Right cardiac atrium (tissue), 5 donors: Measurements from ENCODE around the gene TTC19. TPM values are rescaled to one million over a fixed set of nuclear protein-coding genes. Genes with fewer than 3 reads are reported as not detected.
"Not testable (repeated sequence)": the region's sequence is repeated elsewhere in the genome, so short reads cannot be mapped to it uniquely, and the experiment has no call there.

ENCODE experiments used
- ATAC-seq, 2 donors: fragments of 200-7000 bp; cut with Tn5 transposase; one replicate each; pipeline versions ENCODE4 v1.8.0 to v1.9.1; 2020; ENCODE audit warnings: moderate library complexity in 2 of 2, mild to moderate bottlenecking in 1 of 2
- DNase-seq, 3 donors: peaks; one replicate each; pipeline ENCODE4 v3.0.0-alpha.2; 2020
- H3K27ac ChIP-seq: one replicate; pipeline ENCODE4 v1.5.1; 2013; ENCODE audit warnings: mild to moderate bottlenecking, low read length, control low read depth, moderate library complexity
- H3K27me3 ChIP-seq: one replicate; pipeline ENCODE4 v1.6.1; 2013; ENCODE audit not compliant: control insufficient read depth, insufficient read depth
- H3K4me1 ChIP-seq: one replicate; pipeline ENCODE4 v1.6.1; 2013; ENCODE audit warnings: low read length; ENCODE audit not compliant: control insufficient read depth, insufficient read depth
- H3K4me3 ChIP-seq: one replicate; pipeline ENCODE4 v1.5.1; 2013; ENCODE audit warnings: low read length, control low read depth
- H3K9me3 ChIP-seq: one replicate; pipeline ENCODE4 v1.6.1; 2013; ENCODE audit warnings: low read length; ENCODE audit not compliant: control insufficient read depth
- WGBS: extraction: QIAGEN DNeasy Blood & Tissue Kit; methylation state at CpG from one replicate; pipeline ENCODE4 v1.1.7; 2013; 5-methylcytosine and 5-hydroxymethylcytosine counted together
- intact Hi-C, 4 donors: fragments of 100-400 bp; cut with DNase I; formaldehyde crosslinking; loops; one replicate each; pipeline versions ENCODE4 v1.11.0 to v1.14.0; 2022 to 2023
- polyA plus RNA-seq: library from polyadenylated mRNA; stranded (reverse); fragments of 200-250 nt; gene quantifications from one replicate; pipeline ENCODE4 v1.2.3, GENCODE V29; 2013
- total RNA-seq, 4 donors: library from RNA; stranded (reverse); fragmentation: NEBNext Ultra II Directional; extraction: Animal tissue kit (Norgen Biotek cat#: 25700); gene quantifications; one replicate each; pipeline ENCODE4 v1.2.1, GENCODE V29; 2021
- donor health status: healthy with polysubstance abuse.
- donor health status: DM: no; HTN: yes; CAD: no.
- donor health status: DM: no; HTN: no; CAD: no.
- donor health status: DM: no; HTN: yes; CAD: no; lungs with severe emphysema.
- donor health status: DM: yes; HTN: yes; CAD: no.

TTC19 gene
- total and polyA plus RNA-seq, 5 donors: 17.1 to 31.8 (median 26.2) TPM

DNA sequence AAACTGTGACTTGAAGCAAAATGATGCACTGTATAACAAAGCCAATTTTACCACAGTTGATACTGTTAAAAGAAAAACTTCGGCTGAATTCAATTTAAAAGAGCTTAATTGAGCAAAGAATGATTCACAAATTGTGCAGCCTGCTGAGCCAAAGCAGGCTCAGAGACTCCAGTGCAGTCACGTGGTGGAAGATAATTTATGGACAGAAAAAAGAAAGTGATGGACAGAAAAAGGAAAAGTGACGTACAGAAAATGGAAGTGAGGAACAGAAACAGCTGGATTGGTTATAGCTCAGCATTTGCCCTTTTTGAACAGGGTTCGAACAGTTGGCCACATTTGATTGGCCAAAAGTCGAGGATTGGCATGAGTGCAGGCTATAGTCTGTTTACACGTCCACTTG is 25.8 kb upstream of the TTC19 start:
- Histone ChIP-seq H3K27me3 (no peaks in the 10 kb centered on the region), H3K27ac (no peak overlapping the region), H3K4me1 (no peaks in the 10 kb centered on the region)

DNA sequence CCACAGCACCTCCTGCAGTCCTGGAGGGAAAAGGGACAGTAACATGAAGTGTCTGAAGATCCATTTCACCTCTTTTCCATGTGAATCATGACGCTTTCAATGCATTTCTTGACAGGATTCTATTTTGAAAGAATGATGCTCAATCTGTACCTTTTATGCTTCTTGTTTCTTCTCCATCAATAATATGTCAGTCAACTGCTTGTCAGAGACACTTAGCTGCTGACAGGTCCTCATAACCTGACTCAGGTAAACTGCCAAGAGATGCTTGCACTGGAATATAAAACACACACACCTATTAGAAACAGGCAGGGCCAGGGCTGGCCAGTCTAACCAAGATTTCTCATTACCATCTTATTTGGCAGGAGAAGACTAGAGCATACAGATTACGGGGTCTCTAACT is 21.7 kb upstream of the TTC19 start:
- H3K4me3 ChIP-seq: no peak overlapping the region
- no peaks in the 10 kb centered on the region for H3K9me3 ChIP-seq
- no peaks in the 10 kb centered on the region for H3K4me1 ChIP-seq
- H3K27me3 ChIP-seq: no peaks in the 10 kb centered on the region
- no peak for DNase-seq
- H3K27ac ChIP-seq: no peak overlapping the region
- 98% methylated on average over 2 of the region's 2 CpGs for WGBS
- intact Hi-C loops: no loop called here
- no peak for ATAC-seq

More for the DNA sequence above, 25.8 kb upstream of the TTC19 start:
- intact Hi-C loops: no loop called here
- ATAC-seq: no peak
- no peak for DNase-seq
- 82% methylated on average over 6 of the region's 6 CpGs for WGBS
- no peak overlapping the region for H3K4me3 ChIP-seq
- no peaks in the 10 kb centered on the region for H3K9me3 ChIP-seq

DNA sequence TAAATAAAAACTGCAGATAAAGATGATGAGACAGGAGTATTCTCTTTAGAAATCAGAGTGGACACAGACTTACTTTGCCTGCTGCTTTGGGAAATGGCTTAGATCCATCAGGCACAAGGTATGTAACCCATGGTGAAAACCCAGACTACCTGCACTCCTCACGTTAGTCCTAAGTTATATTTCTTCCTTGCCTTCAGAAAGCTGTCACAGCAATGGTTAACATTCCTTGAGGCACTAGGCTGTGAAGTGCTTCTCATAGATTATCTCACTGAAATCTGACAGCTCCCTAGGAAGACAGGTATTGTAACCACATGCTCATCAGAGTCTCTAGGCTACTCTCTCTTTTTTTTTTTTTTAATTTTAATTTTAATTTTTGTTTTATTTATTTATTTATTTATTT is 21.0 kb upstream of the TTC19 start:
- DNase-seq: no peak

DNA sequence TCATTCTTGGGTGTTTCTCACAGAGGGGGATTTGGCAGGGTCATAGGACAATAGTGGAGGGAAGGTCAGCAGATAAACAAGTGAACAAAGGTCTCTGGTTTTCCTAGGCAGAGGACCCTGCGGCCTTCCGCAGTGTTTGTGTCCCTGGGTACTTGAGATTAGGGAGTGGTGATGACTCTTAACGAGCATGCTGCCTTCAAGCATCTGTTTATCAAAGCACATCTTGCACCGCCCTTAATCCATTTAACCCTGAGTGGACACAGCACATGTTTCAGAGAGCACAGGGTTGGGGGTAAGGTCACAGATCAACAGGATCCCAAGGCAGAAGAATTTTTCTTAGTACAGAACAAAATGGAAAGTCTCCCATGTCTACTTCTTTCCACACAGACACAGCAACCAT is 20.6 kb upstream of the TTC19 start:
- WGBS: 63% methylated on average over 2 of the region's 4 CpGs
- H3K27me3 ChIP-seq, H3K4me1 ChIP-seq, H3K4me3 ChIP-seq, H3K27ac ChIP-seq, DNase-seq, intact Hi-C loops, H3K9me3 ChIP-seq, ATAC-seq: not testable (repeated sequence)

More for the DNA sequence above, 21.0 kb upstream of the TTC19 start:
- Histone ChIP-seq H3K4me1 (no peaks in the 10 kb centered on the region), H3K27ac (no peak overlapping the region), H3K4me3 (no peak overlapping the region), H3K27me3 (no peaks in the 10 kb centered on the region), H3K9me3 (no peaks in the 10 kb centered on the region)
- intact Hi-C loops: no loop called here
- ATAC-seq: no peak
- whole genome bisulfite sequencing: 86% methylated on average over 1 of the region's 1 CpG

DNA sequence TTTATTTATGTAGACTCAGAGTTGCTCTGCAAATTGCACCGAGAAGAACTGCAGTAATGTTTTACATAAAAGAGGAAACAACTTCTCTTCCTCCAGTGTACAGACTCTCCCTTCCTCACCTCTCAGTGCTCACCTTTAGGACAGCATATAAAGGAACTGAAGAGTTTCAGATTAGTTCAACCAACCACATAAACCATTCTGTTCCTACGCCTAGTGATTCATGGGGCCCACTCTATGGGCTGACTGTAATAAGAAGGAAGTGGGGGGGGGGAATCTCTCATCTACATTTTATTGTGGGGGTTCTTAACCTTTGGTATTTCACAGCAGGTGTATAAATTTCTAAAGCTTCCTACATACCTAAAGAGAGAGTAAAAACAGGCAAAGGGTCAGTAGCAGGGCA is 18.4 kb upstream of the TTC19 start:
- no peak for DNase-seq
- Histone ChIP-seq H3K4me1 (no peaks in the 10 kb centered on the region), H3K9me3 (no peaks in the 10 kb centered on the region), H3K27me3 (no peaks in the 10 kb centered on the region), H3K4me3 (no peak overlapping the region), H3K27ac (no peak overlapping the region)
- intact Hi-C loops: no loop called here
- 65% methylated on average over 2 of the region's 2 CpGs for WGBS
- ATAC-seq: no peak

DNA sequence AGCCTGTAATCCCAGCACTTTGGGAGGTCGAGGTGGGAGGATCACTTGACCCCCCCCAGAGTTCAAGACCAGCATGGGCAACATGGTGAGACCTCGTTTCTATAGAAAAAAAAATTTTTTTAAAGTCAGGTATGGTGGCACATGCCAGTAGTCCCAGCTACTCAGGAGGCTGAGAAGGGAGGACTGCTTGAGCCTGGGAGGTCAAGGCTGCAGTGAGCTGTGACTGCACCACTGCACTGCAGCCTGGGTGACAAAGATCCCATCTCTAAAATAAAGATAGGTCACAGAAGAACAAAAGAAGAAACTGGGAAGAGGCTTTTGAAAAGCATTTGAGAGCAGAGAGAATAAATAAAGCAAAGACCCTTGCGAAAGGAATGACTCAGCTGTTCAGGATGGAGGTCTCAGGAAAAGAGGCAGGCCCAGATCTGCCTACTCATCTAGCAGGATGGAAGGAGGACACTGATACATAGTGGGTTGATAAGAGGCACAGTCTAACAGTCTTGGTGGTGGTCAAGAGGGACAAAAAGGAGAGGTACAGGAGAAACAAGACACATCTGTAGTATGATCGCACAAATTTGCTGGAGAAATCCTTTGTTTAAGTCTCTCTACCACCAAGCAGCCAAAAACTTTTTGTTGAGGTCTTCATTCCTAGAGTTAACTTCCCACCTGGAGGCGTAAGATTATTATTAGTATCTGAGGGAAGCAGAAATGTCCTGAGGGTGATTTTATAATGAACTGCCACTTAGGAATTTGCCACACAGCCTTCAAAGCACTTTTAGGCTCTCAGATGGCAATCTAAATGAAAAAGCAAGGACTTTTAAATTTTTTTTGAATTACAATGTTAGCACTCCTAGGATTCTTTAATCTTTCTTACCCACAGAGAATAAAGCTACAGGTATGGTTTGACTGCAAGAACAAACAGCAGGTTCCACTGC is 17.7 kb upstream of the TTC19 start:
- DNase-seq (no peak), ATAC-seq (no peak)
- Histone ChIP-seq H3K4me1 (no peaks in the 10 kb centered on the region), H3K27ac (no peak overlapping the region), H3K4me3 (no peak overlapping the region), H3K9me3 (no peaks in the 10 kb centered on the region), H3K27me3 (no peaks in the 10 kb centered on the region)
- intact Hi-C loops: no loop called here
- WGBS: 86% methylated on average over 5 of the region's 5 CpGs

DNA sequence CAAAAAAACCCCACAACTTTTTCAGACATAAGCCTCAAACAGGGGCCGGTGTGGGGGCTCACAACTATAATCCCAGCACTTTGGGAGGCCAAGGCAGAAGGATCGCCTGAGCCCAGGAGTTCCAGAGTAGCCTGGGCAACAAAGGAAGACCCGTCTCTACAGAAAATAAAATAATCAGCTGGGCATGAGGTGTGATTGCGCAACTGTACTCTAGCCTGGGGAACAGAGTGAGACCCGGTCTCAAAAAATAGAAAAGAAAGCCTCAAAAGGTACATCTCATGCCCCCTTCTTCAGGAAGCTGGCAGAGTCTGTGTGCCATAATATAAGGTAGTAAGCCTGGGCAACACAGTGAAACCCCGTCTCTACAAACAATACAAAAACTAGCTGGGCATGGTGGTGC is 3.3 kb upstream of the TTC19 start:
- 85% methylated on average over 6 of the region's 6 CpGs for WGBS
- H3K4me3 ChIP-seq: no peak overlapping the region
- H3K4me1 ChIP-seq: no peaks in the 10 kb centered on the region
- no peaks in the 10 kb centered on the region for H3K9me3 ChIP-seq
- DNase-seq (no peak), ATAC-seq (no peak)
- intact Hi-C loops: loop anchor here in 2 of 4 donors (5.0 to 10.0 kb wide), 2 partner anchors 52 to 169 kb away; partner anchors contain the start of gene ADORA2B (in 2 of the 2)
- H3K27ac ChIP-seq: no peak overlapping the region
- H3K27me3 ChIP-seq: no peaks in the 10 kb centered on the region

DNA sequence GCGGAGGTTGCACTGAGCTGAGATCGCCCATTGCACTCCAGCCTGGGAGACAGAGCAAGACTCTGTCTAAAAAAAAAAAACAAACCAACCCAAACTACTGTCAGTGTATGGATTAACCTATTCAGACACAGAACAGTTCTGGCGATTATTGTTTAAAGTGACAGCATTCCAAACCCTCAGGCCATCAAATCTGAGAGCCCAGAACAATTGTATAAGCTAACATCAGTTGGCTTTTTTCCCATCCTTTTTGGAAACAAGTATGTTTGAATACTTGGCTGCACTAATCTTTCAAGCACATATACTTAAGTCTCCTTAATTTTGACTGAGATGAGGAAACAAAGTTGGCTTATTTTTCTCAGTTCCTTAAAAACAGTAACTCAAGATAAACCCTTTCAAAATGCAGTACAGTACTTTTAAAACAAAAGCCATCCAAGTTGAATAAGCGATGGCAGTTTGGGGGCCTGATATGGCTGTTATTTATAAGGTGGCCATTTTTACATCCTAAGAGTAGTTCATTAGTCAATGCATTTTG is 1.5 kb upstream of the TTC19 start:
- no peaks in the 10 kb centered on the region for H3K4me1 ChIP-seq
- DNase-seq (no peak), ATAC-seq (no peak)
- no peaks in the 10 kb centered on the region for H3K9me3 ChIP-seq
- WGBS: 77% methylated on average over 4 of the region's 4 CpGs
- no peak overlapping the region for H3K4me3 ChIP-seq
- H3K27ac ChIP-seq: no peak overlapping the region
- H3K27me3 ChIP-seq: no peaks in the 10 kb centered on the region
- intact Hi-C loops: loop anchor here in 2 of 4 donors (5.0 to 10.0 kb wide), 2 partner anchors 53 to 171 kb away; partner anchors contain the start of gene ADORA2B (in 2 of the 2)

DNA sequence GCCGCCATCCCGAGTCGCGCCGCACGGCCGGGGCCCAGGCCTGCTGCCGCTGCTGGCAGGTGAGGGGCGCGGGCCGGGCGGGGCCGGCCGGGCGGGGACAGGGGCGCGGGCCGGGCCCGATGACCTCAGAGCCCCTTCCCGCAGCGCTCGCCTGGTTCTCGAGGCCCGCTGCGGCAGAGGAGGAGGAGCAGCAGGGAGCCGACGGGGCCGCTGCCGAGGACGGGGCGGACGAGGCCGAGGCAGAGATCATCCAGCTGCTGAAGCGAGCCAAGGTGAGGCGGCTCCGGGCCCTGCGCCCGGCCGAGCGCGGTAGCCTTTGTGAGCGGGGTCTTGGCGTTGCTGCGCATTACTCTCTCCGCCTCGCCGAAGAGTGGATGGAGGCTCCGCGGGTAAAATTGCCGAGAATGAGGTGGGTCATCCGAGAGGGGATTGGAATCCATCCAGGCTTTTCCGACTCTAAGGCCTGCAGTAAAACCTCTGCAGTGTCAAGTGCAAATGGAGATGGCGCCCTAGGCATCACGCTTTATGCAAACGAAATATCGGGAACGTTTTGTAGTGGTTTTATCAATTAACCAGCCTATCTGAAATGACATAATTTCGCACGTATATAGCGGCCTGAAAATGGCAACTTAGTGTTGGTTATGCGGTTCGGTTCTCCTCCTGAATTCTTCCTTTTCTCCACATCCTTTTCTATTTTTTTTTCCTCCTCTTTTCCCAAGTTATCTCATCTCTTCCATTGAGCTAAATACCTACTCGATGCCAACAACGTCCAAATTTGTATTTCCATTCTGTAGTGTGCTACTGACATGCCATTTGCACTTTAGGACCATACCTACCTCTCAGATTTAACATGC is 577 bp downstream of the TTC19 start:
- DNase-seq: peak in 2 of 3 donors; percentile 75 to 76
- peak overlapping the region; percentile 82 for H3K27ac ChIP-seq
- intact Hi-C loops: loop anchor here in 2 of 4 donors (5.0 to 10.0 kb wide), 2 partner anchors 55 to 173 kb away; partner anchors contain the start of gene ADORA2B (in 2 of the 2)
- WGBS: 1% methylated on average over 64 of the region's 64 CpGs
- H3K27me3 ChIP-seq: no peaks in the 10 kb centered on the region
- no peaks in the 10 kb centered on the region for H3K4me1 ChIP-seq
- ATAC-seq: no peak
- H3K4me3 ChIP-seq: peak overlapping the region; percentile 82
- no peaks in the 10 kb centered on the region for H3K9me3 ChIP-seq

DNA sequence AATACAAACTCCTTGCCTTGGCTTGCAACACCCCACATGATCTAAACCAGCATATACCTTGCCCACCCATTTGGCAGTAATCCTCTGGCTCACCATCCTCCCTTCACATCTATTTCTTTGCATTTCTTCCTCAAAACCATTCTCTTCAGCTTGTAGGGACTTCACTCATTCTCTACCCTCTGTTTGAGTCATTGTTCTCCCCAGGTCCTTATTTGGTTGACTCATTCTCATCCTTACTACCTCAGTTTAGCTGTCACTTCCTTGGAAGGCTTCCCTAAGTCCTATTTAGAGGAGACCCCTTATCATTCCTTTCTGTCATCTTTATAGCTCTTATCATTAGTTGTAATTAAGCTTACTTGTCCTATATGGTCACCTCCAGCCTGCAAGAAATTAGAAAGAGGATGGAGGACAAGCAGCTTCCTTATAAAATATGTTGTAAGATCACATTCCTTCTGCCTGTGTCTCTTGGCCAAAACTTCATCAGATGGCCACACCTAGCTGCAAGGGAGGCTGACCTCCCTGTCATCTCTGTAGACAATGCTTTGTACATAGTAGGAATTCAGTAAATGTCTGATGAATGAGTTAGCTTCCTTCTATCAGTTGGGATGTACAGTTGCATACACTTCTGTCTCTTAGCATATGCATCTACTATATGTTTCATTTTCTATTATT is 1.7 kb downstream of the TTC19 start:
- no peak overlapping the region for H3K27ac ChIP-seq
- no peaks in the 10 kb centered on the region for H3K9me3 ChIP-seq
- no peak overlapping the region for H3K4me3 ChIP-seq
- H3K27me3 ChIP-seq: no peaks in the 10 kb centered on the region
- no peaks in the 10 kb centered on the region for H3K4me1 ChIP-seq
- ATAC-seq: no peak
- intact Hi-C loops: no loop called here
- no peak for DNase-seq
